ENCODE results near the gene PREB. TPM values are rescaled to one million over a fixed set of nuclear protein-coding genes. Genes with fewer than 3 reads are reported as not detected.
A peak's percentile ranks its signal among the peaks of the same experiment; 100 is the strongest.

The PREB gene
- total and polyA plus RNA-seq, 2 of the 13 experiments (the other 11 are each of a cell fraction or from before 2014, with no cell fraction given): 112 to 192 TPM

DNA sequence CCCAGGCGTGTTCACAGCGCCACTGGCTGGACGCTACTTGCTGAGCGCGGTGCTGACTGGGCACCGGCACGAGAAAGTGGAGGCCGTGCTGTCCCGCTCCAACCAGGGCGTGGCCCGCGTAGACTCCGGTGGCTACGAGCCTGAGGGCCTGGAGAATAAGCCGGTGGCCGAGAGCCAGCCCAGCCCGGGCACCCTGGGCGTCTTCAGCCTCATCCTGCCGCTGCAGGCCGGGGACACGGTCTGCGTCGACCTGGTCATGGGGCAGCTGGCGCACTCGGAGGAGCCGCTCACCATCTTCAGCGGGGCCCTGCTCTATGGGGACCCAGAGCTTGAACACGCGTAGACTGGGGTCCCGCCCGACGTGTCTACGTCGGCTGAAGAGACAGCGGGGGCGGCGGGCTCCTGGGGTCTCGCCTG is 48.8 kb downstream of the PREB start (continued):
- TF ChIP-seq ZFP36L2 (CRISPR knock-in tag; IDR thresholded peaks at IDR 0.05): no peak
- no peak for TF ChIP-seq JARID2 (CRISPR knock-in tag; IDR thresholded peaks at IDR 0.05; ENCODE audit: insufficient replicate concordance)
- no peak for TF ChIP-seq SIX1 (CRISPR knock-in tag; IDR thresholded peaks at IDR 0.05; ENCODE audit: borderline replicate concordance)
- TF ChIP-seq ZNF180 (CRISPR knock-in tag; IDR thresholded peaks at IDR 0.05; ENCODE audit: borderline replicate concordance, low read depth): peak; percentile 34; the same call in 1 of the 2 replicates
- TF ChIP-seq RELA (CRISPR knock-in tag; IDR thresholded peaks at IDR 0.05): 0 out of 2 replicates have a peak, but pooled peaks have one; percentile 5
- TF ChIP-seq ZNF12 (CRISPR knock-in tag; IDR thresholded peaks at IDR 0.05): no peak
- TF ChIP-seq MTA1 (CRISPR knock-in tag; IDR thresholded peaks at IDR 0.05; ENCODE audit: borderline replicate concordance): no peak
- no peak for TF ChIP-seq CCDC6 (CRISPR knock-in tag; IDR thresholded peaks at IDR 0.05)
- TF ChIP-seq RFXANK (CRISPR knock-in tag; IDR thresholded peaks at IDR 0.05): no peak
- no peak for TF ChIP-seq MNT (IDR thresholded peaks at IDR 0.05)
- TF ChIP-seq ZNF138 (CRISPR knock-in tag; IDR thresholded peaks at IDR 0.05; ENCODE audit: low read depth): no peak
- no peak for TF ChIP-seq AGO1 (IDR thresholded peaks at IDR 0.05; ENCODE audit: low read depth, low read length, poor library complexity, severe bottlenecking)
- TF ChIP-seq NCOA1 (CRISPR knock-in tag; IDR thresholded peaks at IDR 0.05): peak; percentile 60; the same call in 1 of the 2 replicates
- TF ChIP-seq ZNF672 (CRISPR knock-in tag; IDR thresholded peaks at IDR 0.05): no peak
- TF ChIP-seq PAF1 (CRISPR knock-in tag; IDR thresholded peaks at IDR 0.05): no peak
- TF ChIP-seq, protein P1, sequence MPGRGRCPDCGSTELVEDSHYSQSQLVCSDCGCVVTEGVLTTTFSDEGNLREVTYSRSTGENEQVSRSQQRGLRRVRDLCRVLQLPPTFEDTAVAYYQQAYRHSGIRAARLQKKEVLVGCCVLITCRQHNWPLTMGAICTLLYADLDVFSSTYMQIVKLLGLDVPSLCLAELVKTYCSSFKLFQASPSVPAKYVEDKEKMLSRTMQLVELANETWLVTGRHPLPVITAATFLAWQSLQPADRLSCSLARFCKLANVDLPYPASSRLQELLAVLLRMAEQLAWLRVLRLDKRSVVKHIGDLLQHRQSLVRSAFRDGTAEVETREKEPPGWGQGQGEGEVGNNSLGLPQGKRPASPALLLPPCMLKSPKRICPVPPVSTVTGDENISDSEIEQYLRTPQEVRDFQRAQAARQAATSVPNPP (CRISPR knock-in tag; IDR thresholded peaks at IDR 0.05): no peak
- TF ChIP-seq, protein P2, sequence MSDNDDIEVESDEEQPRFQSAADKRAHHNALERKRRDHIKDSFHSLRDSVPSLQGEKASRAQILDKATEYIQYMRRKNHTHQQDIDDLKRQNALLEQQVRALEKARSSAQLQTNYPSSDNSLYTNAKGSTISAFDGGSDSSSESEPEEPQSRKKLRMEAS (IDR thresholded peaks at IDR 0.05): peak; percentile 50; the same call in 1 of the 2 replicates
- TF ChIP-seq, protein P3, sequence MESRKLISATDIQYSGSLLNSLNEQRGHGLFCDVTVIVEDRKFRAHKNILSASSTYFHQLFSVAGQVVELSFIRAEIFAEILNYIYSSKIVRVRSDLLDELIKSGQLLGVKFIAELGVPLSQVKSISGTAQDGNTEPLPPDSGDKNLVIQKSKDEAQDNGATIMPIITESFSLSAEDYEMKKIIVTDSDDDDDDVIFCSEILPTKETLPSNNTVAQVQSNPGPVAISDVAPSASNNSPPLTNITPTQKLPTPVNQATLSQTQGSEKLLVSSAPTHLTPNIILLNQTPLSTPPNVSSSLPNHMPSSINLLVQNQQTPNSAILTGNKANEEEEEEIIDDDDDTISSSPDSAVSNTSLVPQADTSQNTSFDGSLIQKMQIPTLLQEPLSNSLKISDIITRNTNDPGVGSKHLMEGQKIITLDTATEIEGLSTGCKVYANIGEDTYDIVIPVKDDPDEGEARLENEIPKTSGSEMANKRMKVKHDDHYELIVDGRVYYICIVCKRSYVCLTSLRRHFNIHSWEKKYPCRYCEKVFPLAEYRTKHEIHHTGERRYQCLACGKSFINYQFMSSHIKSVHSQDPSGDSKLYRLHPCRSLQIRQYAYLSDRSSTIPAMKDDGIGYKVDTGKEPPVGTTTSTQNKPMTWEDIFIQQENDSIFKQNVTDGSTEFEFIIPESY (CRISPR knock-in tag; IDR thresholded peaks at IDR 0.05): peak; percentile 90
- 0 out of 4 replicates have a peak, but pooled peaks of 1 of the 2 experiments have one; percentile 5 for TF ChIP-seq HMGXB4 (CRISPR knock-in tag; IDR thresholded peaks at IDR 0.05; ENCODE audit: borderline replicate concordance in 1 of 2, low read depth in 1 of 2)
- TF ChIP-seq TFE3 (CRISPR knock-in tag; IDR thresholded peaks at IDR 0.05): peak; percentile 29; the same call in 1 of the 2 replicates
- TF ChIP-seq ZBTB37 (CRISPR knock-in tag; IDR thresholded peaks at IDR 0.05): no peak

Measured in HepG2 (cell line).